Transverse colon (tissue), 4 donors: ENCODE results near the gene FBXL16.

Experiments used
- CTCF ChIP-seq, 5 experiments: fragments of 200-600 bp in 3 of 5; fragments of 450-650 bp in 2 of 5; sonication (generic) in 3 of 5; IDR thresholded peaks; 1 replicate in 2 of 5; 2 replicates in 3 of 5; pipeline ENCODE4 v1.5.1; 2016 to 2017; ENCODE audit warnings: antibody characterized with exemption in 5 of 5, inconsistent platforms in 3 of 5, mild to moderate bottlenecking in 2 of 5, moderate library complexity in 1 of 5
- EP300 ChIP-seq: sonication (generic); formaldehyde crosslinking; IDR thresholded peaks from one replicate; pipeline ENCODE4 v1.6.1; 2017; ENCODE audit warnings: antibody characterized with exemption, low read depth
- POLR2A ChIP-seq: fragments of 450-650 bp; IDR thresholded peaks from one replicate; pipeline ENCODE4 v1.6.1; 2016; ENCODE audit warnings: antibody characterized with exemption, mild to moderate bottlenecking, moderate library complexity
- POLR2AphosphoS5 ChIP-seq, 3 donors: sonication (generic); formaldehyde crosslinking; IDR thresholded peaks; one replicate each; pipeline ENCODE4 v1.6.1; 2016; ENCODE audit warnings: antibody characterized with exemption in 3 of 3

GRCh38 chr16:670485-671352 lies 34.9 kb downstream of the FBXL16 start:
- no peak for TF ChIP-seq EP300
- no peak for TF ChIP-seq CTCF (IDR thresholded peaks at IDR 0.05)
- TF ChIP-seq POLR2AphosphoS5 (IDR thresholded peaks at IDR 0.05), result no peak
- TF ChIP-seq POLR2A, result no peak
